Measurements from ENCODE around the gene PXDC1.

The PXDC1 gene

GRCh38 chr6:3759646-3760232 lies 8.2 kb upstream of the PXDC1 start:
- TF ChIP-seq REST (IDR thresholded peaks at IDR 0.05; ENCODE audit: insufficient read depth in 1 of 2, low read depth in 2 of 2, low read length in 2 of 2) (no peak), FOXP2 (optimal IDR thresholded peaks at IDR 0.05; ENCODE audit: borderline replicate concordance, extremely low read depth, extremely low read length, insufficient read depth) (no peak), POLR2AphosphoS5 (IDR thresholded peaks at IDR 0.05; ENCODE audit: low read depth, low read length) (no peak), TAF1 (IDR thresholded peaks at IDR 0.05; ENCODE audit: borderline replicate concordance, insufficient read depth, low read length) (no peak), SIN3A (IDR thresholded peaks at IDR 0.05; ENCODE audit: borderline replicate concordance, insufficient read depth, low read length) (no peak)

GRCh38 chr6:3758842-3759144 lies 7.3 kb upstream of the PXDC1 start:
- TF ChIP-seq REST (IDR thresholded peaks at IDR 0.05; ENCODE audit: insufficient read depth in 1 of 2, low read depth in 2 of 2, low read length in 2 of 2) (no peak), POLR2AphosphoS5 (IDR thresholded peaks at IDR 0.05; ENCODE audit: low read depth, low read length) (no peak), TAF1 (IDR thresholded peaks at IDR 0.05; ENCODE audit: borderline replicate concordance, insufficient read depth, low read length) (no peak), SIN3A (IDR thresholded peaks at IDR 0.05; ENCODE audit: borderline replicate concordance, insufficient read depth, low read length) (no peak), FOXP2 (optimal IDR thresholded peaks at IDR 0.05; ENCODE audit: borderline replicate concordance, extremely low read depth, extremely low read length, insufficient read depth) (no peak)

GRCh38 chr6:3757241-3757641 lies 5.7 kb upstream of the PXDC1 start:
- TF ChIP-seq REST (IDR thresholded peaks at IDR 0.05; ENCODE audit: insufficient read depth in 1 of 2, low read depth in 2 of 2, low read length in 2 of 2) (no peak), SIN3A (IDR thresholded peaks at IDR 0.05; ENCODE audit: borderline replicate concordance, insufficient read depth, low read length) (no peak), POLR2AphosphoS5 (IDR thresholded peaks at IDR 0.05; ENCODE audit: low read depth, low read length) (no peak), FOXP2 (optimal IDR thresholded peaks at IDR 0.05; ENCODE audit: borderline replicate concordance, extremely low read depth, extremely low read length, insufficient read depth) (no peak), TAF1 (IDR thresholded peaks at IDR 0.05; ENCODE audit: borderline replicate concordance, insufficient read depth, low read length) (no peak)

- TF ChIP-seq TAF1 (IDR thresholded peaks at IDR 0.05; ENCODE audit: borderline replicate concordance, insufficient read depth, low read length), result no peak
- no peak for TF ChIP-seq REST (IDR thresholded peaks at IDR 0.05; ENCODE audit: insufficient read depth in 1 of 2, low read depth in 2 of 2, low read length in 2 of 2)
- TF ChIP-seq FOXP2 (optimal IDR thresholded peaks at IDR 0.05; ENCODE audit: borderline replicate concordance, extremely low read depth, extremely low read length, insufficient read depth), result no peak
- TF ChIP-seq POLR2AphosphoS5 (IDR thresholded peaks at IDR 0.05; ENCODE audit: low read depth, low read length), result no peak
- TF ChIP-seq SIN3A (IDR thresholded peaks at IDR 0.05; ENCODE audit: borderline replicate concordance, insufficient read depth, low read length), result no peak
Measured at GRCh38 chr6:3756546-3756945, 5.0 kb upstream of the PXDC1 start.

Measured in PFSK-1 (cell line).